ENCODE measurements around the gene SDHAF4. TPM values are rescaled to one million over a fixed set of nuclear protein-coding genes. Genes with fewer than 3 reads are reported as not detected.
"Not testable (repeated sequence)": the region's sequence is repeated elsewhere in the genome, so short reads cannot be mapped to it uniquely, and the experiment has no call there.

The SDHAF4 gene
- 10 to 100 TPM; 11.0 to 24.5 (median 17.6) TPM for polyA plus RNA-seq (ENCODE audit: insufficient read length in 4 of 4)

GRCh38 chr6:70566751-70567382, at the start of gene SDHAF4:
Gene SDHAF4, plus strand, starts transcription at chr6:70566930. Its CDS starts 11 bp downstream, at chr6:70566941.
- DNase-seq (ENCODE audit: low read depth in 4 of 4, low spot score in 3 of 4), result peak; percentile 73 to 80 (median 76)

GRCh38 chr6:70518723-70519122, 48.0 kb upstream of the SDHAF4 start:
- DNase-seq (ENCODE audit: low read depth in 4 of 4, low spot score in 3 of 4), result no peak

GRCh38 chr6:70520575-70520974, 46.2 kb upstream of the SDHAF4 start:
- no peak for DNase-seq (ENCODE audit: low read depth in 4 of 4, low spot score in 3 of 4)

- no peak for DNase-seq (ENCODE audit: low read depth in 4 of 4, low spot score in 3 of 4)
These were observed 41.9 kb upstream of the SDHAF4 start for GRCh38 chr6:70524721-70525286.

GRCh38 chr6:70527071-70527737, 39.5 kb upstream of the SDHAF4 start:
- no peak for DNase-seq (ENCODE audit: low read depth in 4 of 4, low spot score in 3 of 4)

GRCh38 chr6:70530023-70530422, 36.7 kb upstream of the SDHAF4 start:
- no peak for DNase-seq (ENCODE audit: low read depth in 4 of 4, low spot score in 3 of 4)

- no peak for DNase-seq (ENCODE audit: low read depth in 4 of 4, low spot score in 3 of 4)
These were observed 35.6 kb upstream of the SDHAF4 start for GRCh38 chr6:70531133-70531532.

GRCh38 chr6:70537266-70537665, 29.5 kb upstream of the SDHAF4 start:
- no peak for DNase-seq (ENCODE audit: low read depth in 4 of 4, low spot score in 3 of 4)

GRCh38 chr6:70538376-70538775, 28.4 kb upstream of the SDHAF4 start:
- DNase-seq (ENCODE audit: low read depth in 4 of 4, low spot score in 3 of 4), result no peak

GRCh38 chr6:70547313-70547712, 19.4 kb upstream of the SDHAF4 start:
- DNase-seq (ENCODE audit: low read depth in 4 of 4, low spot score in 3 of 4), result no peak

GRCh38 chr6:70547905-70548304, 18.8 kb upstream of the SDHAF4 start:
- DNase-seq (ENCODE audit: low read depth in 4 of 4, low spot score in 3 of 4), result no peak

GRCh38 chr6:70549327-70549726, 17.4 kb upstream of the SDHAF4 start:
- no peak for DNase-seq (ENCODE audit: low read depth in 4 of 4, low spot score in 3 of 4)

- DNase-seq (ENCODE audit: low read depth in 4 of 4, low spot score in 3 of 4), result no peak
These were observed 15.2 kb upstream of the SDHAF4 start for GRCh38 chr6:70551566-70551965.

GRCh38 chr6:70552286-70552940, 14.3 kb upstream of the SDHAF4 start:
- DNase-seq (ENCODE audit: low read depth in 4 of 4, low spot score in 3 of 4), result not testable (repeated sequence)

GRCh38 chr6:70552974-70553373, 13.8 kb upstream of the SDHAF4 start:
- DNase-seq (ENCODE audit: low read depth in 4 of 4, low spot score in 3 of 4), result no peak

- no peak for DNase-seq (ENCODE audit: low read depth in 4 of 4, low spot score in 3 of 4)
These were observed 8.7 kb upstream of the SDHAF4 start for GRCh38 chr6:70557998-70558397.

- DNase-seq (ENCODE audit: low read depth in 4 of 4, low spot score in 3 of 4), result not testable (repeated sequence)
These were observed 4.3 kb upstream of the SDHAF4 start for GRCh38 chr6:70562401-70562800.

GRCh38 chr6:70563530-70563929, 3.2 kb upstream of the SDHAF4 start:
- no peak for DNase-seq (ENCODE audit: low read depth in 4 of 4, low spot score in 3 of 4)

- no peak for DNase-seq (ENCODE audit: low read depth in 4 of 4, low spot score in 3 of 4)
These were observed 7.9 kb downstream of the SDHAF4 start for GRCh38 chr6:70574643-70575042.

GRCh38 chr6:70575899-70576495, 9.3 kb downstream of the SDHAF4 start:
- no peak for DNase-seq (ENCODE audit: low read depth in 4 of 4, low spot score in 3 of 4)

- DNase-seq (ENCODE audit: low read depth in 4 of 4, low spot score in 3 of 4), result no peak
These were observed 19.4 kb downstream of the SDHAF4 start for GRCh38 chr6:70586114-70586513.

Data from left renal pelvis (tissue), 4 donors.